HG02759 (cell line): ENCODE measurements around the gene CNBP.
A peak's percentile ranks its signal among the peaks of the same experiment; 100 is the strongest.
"Not testable (repeated sequence)": the region's sequence is repeated elsewhere in the genome, so short reads cannot be mapped to it uniquely, and the experiment has no call there.

Experiments used
- ATAC-seq: cut with Tn5 transposase; IDR thresholded peaks from one replicate; pipeline ENCODE4 v1.9.1; 2021; ENCODE audit warnings: mild to moderate bottlenecking, moderate library complexity; ENCODE audit not compliant: unreplicated experiment

The CNBP gene

DNA sequence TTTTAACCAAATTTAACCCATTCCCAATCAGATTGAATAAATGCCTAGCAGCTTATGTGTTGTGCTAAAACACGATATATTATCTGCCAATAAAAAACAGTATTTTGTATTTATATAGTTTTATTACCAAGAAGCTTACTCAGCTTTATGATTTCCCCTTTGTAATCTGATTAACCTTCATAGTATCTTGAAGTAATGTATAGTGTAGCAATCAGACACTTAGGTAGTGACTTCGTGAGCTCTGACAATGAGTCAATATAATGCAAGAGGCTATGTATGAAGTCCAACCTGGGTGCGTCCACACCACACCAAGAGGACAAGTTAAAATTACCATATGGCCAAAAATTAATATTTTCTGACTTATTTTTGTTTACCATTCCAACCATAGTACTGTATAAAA lies 2.1 kb upstream of the CNBP start:
- ATAC-seq: no peak

DNA sequence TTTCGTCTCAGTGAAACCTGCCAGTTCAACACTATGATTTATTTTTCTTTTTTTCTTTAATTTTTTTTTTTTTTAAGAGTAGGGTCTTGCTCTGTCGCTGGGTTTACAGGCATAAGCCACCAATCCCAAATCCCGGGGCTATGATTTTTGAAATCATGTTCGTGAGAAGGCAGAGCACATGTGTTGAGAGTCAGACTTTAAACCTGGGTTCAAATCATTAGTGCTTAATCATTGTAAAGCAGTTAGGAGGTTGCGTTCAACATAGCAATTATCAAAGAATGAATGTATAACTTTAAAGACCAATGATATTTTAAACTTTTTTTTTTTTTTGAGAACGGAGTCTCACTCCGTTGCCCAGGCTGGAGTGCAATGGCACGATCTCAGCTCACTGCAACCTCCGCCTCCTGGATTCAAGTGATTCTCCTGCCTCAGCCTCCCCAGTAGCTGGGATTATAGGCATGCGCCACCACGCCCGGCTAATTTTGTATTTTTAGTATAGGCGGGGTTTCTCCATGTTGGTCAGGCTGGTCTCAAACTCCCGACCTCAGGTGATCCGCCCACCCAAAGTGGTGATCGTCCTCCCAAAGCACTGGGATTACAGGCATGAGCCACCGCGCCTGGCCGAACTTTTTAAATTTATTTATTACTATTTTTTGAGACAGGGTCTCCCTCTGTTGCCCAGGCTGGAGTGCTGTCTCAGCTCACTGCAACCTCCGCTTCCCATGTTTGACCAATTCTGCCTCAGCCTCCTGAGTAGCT lies 1.3 kb upstream of the CNBP start:
- not testable (repeated sequence) for ATAC-seq

DNA sequence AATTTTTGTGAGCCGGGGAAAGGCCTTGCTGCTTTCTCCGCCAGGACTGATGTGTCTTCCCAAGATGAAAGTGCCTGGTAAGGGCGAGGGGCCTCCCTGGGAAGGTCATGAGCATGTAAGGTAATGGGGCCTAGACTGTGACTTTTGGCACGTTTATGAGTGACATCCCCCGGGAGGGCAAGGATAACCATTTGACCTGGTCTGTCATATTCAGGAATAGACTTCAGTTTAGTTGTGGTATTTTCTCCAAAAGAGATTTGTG lies 631 bp upstream of the CNBP start:
- ATAC-seq: peak; percentile 5

DNA sequence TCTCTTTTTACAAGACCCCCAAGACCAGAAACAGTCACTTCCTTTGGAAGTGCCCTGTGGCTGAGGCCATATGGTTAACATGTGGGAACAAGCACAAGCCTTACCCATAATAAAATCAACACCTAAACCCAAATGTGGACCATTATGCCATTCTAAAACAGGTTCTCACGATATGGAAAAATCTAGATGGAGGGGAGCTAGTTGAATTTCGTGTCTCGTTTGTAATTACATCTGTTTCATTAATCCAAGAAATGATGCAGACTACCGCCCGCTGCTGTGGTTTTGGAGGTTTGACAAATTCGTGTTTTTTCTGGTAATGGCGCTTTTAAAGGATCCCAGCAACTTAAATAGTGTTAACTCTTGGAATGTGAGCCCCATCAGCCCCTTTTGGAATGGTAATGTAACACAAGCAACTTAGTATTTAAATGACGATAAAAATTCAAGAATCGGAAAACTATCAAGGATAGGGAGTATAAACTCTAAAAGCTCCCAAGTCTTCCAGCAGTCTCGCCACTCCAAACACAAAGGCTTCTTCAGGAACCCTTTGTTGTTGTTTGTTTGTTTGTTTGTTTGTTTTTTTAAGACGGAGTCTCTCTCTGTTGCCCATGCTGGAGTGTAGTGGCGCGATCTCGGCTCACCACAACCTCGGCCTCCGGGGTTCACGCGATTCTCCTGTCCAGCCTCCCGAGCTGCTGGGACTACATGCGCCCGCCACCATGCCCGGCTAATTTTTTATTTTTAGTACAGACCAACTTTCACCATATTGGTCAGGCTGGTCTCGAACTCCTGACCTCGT lies 1.1 kb downstream of the CNBP start:
- no peak for ATAC-seq

DNA sequence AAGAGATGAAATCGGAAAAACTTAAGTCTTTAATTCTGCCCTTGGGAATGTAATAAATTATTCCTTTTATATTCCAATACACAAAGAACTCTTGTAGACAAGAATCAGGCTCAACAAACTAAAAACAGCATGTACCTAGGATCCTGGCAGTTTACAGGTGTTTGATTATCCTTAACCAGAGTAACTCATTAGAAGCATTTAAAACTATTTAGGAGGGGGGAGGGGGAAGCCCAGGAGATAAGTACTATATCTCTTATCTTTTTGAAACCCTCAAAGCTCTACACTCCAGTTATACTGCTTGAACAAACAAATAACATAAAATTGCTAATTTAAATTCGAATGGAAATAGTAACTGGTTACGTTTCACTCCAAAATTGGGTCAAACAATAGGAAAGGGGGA lies 1.9 kb downstream of the CNBP start:
- no peak for ATAC-seq

DNA sequence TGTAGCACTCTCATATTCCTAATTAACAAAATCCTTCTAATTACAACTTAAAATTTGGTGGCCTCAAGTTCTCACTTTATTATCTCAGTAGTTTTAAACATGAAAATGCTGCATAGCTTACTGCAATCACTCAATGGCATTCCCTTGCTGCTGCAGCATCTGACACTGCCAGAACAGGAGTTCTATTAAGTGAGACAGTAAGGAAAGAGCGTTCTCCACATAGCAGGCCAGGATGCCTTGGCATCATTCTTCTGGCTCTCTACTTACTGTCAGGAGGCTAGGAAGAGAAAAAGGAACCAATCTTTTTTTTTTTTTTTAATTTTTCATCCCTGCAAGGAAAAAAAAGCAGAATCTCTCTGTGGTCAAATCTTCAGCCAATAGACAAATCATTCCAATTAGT lies 3.2 kb downstream of the CNBP start:
- ATAC-seq: no peak

DNA sequence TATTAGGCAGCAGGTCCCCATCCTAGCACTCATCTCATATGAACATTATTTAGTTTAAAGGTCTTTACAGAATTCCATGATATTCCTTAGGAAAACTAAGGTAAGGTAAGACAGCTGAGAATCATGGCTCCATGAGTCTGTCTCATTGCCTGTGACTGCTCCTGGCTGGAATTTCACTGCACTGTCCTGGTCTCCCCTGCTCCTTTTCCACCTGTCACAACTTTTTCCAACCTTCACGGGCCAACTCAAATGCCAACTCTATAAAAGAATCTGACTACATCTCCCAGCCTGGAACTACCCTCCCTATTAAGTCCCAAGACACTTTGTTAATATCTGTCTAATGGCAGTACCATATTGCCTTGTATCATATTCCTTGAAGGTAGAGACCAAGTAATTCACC lies 7.6 kb downstream of the CNBP start:
- no peak for ATAC-seq

DNA sequence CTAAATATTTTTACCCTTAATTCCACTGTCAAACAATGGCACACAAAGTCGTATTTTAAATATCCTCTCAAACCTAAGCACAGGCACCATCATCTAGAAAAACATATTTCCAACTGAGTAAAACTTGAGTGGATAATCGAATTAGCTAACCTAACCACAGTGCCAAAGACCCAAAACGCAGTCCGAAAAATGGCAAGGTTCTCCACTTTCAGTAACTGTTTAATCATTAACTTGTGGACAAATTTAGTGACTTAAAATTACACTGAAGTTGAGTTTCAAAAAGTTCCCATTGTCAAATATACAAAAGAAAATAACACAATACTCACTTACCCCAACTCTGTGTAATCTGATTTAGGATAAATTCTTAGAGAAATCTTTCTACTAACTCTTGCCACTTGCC lies 10.0 kb downstream of the CNBP start:
- no peak for ATAC-seq

DNA sequence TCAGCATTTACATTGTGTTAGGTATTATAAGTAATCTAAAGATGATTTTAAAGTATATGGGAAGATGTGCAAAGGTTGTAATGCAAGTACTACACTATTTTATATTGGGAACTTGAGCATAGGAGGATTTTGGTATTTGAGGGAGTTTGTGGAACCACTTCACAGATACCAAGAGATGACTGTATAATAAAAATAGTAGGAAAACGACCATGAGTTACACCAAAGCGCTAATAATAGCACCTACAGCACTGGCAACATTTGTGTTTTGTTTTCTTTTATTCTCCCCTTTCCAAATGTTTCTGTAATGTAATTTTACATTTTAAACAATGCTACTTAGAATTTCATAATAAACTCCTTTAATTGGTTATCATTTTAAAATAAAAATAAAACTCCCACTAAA lies 10.5 kb downstream of the CNBP start:
- ATAC-seq: no peak

DNA sequence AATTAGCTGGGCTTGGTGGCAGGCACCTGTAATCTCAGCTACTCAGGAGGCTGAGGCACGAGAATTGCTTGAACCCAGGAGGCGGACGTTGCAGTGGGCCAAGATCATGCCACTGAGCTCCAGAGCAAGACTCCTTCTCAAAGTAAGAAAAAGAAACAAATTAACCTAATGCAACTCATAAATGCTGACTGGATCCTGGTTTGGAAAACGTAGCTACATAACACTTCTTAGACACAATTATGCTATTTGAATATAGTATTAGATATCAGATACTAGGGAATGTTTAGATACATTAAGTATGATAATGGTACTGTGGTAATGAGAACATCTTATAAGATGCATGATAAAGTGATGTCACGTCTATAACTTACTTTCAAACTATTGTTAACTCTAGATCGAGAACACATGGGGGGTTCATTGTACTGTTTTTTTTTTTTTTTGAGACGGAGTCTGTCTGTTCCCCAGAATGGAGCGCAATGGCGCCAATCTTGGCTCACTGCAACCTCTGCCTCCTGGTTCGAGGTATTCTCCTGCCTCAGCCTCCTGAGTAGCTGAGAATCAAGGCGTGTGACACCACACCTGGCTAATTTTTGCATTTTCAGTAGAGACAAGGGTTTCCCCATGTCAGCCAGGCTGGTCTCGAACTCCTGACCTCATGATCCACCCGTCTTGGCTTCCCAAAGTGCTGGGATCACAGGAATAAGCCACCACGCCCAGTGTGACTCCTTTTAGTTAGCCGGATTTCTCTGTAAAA lies 16.9 kb downstream of the CNBP start:
- ATAC-seq: no peak

DNA sequence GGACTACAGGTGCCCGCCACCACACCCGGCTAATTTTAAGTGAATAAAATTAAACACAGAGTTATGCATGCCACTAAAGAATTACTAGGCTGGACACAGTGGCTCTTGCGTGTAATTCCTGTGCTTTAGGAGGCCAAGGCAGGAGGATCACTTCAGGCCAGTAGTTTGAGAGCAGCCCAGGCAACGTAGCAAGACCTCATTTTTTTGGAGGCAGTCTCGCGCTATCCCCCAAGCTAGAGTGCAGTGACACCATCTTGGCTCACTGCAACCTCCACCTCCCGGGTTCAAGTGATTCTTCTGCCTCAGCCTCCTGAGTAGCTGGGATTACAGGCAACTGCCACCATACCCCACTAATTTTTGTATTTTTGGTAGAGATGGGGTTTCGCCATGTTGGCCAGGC lies 18.1 kb downstream of the CNBP start:
- not testable (repeated sequence) for ATAC-seq

DNA sequence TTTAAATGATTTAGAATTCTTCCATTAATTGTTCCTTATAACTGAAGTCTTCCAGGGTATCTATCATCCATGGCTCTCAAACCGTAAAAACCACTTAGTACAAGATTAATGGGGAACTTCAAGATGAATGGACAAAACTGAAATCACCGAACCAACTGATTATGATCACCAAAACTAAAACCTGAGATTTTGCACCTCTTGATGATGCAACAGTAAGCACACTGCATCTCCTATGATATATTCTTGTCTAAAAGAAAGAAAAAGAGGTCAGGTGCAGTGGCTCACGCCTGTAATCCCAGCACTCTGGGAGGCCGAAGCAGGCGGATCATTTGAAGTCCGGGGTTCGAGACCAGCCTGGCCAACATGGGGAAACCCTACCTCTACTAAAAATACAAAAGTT lies 19.2 kb downstream of the CNBP start:
- no peak for ATAC-seq

DNA sequence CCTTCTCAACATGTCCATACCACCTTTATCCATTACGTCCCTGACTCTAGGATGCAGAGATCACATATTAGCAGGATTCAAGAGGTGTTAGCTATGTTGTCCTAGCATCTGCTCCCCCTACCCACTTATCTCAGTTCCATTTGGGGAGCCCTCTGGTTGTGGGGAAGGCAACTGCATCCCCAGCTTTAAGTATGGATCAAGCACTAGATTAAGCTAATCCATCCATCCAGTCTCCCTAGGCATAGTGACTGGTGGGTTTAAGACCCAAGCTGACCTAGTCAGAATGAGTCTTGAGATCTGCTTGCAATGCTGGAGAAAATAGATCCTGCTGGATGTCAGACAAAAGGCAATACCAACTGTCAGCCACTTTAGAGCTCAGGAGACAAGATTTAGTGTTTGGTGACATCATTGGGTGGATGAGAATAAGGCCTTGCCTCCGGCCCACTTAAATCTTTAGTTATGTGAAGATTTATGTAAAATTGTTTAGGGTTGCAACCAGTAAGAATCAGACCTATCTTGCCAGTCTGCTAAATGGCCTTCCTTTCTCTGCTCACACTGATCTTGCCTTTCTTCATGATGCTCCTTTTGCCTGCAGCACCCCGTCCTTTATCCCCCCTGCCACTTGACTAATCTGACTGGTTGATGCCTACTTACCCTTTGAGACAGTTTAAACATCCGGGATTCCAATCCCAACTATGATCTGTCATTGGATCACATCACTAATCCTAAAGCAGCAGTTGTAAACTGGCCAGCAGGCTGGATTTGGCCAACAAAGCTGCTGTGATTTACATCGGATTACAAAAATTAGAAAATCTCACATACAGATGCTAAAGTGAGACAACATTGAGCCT lies 20.7 kb downstream of the CNBP start:
- ATAC-seq: no peak

DNA sequence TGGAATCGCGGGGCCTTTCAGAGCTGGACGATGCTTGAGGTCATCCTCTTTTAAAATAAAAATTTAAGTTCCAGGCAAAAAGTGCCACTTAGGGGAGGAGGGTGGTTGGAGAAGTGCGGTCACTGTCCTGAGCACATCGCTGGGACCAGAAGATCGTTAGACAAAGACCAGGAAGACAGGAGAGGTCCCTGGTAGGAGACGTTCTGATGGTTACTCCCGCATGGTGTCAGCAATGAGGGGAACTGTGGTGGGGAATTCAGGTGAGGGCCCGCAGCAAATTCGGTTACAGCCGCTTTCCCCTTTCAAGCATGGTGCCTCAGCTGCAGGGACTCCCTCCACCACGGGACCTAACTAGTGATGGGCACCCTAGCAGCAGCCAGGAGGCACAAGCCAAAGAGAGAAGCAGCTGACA lies 21.8 kb downstream of the CNBP start:
- ATAC-seq: no peak

DNA sequence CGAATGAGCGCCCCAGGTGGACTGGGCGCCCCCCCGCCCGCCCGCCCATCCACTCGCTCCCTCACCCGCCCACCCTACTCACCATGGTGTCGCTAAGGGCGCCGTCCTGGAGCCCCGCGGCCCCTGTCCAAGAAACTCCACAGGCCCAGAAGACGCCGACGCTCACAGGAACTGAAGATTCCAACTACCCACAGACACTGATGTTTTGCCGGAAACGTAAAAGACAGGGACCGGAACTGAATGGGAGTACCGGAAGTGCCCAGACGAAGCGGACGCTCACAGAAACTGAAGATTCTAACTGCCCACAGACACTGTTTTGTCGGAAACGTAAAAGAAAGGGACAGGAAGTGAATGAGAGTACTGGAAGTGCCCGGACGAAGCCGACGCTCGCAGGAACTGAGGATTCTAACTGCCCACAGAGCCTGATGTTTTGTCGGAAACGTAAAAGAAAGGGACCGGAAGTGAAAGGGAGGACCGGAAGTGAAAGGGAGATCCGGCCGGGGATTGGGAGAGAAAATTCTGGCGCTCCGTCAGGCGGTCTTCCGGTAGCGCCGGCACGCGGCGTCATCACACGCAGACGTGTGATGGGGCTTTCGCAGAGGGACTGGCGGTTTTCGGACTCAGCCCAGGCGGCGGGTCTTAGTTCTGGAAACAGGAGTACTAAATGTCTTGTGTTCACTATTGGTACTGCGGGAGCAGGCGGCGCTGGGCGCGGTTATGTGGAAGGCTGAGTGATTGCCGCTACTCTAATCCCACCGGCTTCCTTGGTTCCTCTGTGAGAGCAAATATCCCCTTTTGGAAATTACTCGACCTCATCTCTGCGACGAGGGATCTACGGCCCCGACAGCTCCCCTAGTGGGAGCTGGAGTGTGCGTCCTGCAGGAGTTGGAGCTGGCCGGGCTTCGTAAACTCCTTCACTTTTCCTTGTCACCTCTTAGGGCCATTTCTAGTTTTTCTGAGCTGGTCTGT lies 22.5 kb downstream of the CNBP start, which contains the start of gene ISY1:
ISY1 (minus strand) TSS at position 173 of the 969 bp plus-strand sequence; CDS start at position 85, 88 bp downstream.
- ATAC-seq: peak; percentile 87

DNA sequence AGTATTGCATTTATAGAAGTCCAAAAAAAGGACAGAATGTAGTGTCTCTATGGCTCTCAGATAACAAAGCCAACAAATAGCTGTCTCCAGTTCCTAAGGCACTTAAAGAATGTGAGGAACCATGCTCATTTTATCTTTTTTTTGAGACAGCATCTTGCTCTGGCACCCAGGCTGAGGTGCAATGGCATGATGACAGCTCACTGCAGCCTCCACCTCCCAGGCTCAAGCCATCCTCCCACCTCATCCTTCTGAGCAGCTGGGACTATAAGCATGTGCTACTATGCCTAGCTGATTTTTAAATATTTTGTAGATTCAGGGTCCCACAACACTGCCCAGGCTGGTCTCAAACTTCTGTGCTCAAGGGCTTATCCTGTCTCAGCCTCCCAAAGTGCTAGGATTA lies 38.9 kb downstream of the CNBP start:
- ATAC-seq: no peak

DNA sequence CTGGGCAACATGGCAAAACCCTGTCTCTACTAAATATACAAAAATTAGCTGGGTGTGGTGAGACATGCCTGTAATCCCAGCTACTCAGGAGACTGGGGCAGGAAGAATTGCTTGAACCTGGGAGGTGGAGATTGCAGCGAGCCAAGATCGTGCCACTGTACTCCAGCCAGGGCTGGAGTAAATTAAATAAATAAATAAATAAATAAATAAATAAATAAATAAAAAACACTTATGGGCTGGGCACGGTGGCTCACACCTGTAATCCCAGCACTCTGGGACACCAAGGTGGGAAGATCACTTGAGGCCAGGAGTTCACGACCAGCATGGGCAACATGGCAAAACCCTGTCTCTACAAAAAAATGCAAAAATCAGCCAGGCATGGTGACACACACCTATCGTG lies 42.7 kb downstream of the CNBP start:
- ATAC-seq: not testable (repeated sequence)

DNA sequence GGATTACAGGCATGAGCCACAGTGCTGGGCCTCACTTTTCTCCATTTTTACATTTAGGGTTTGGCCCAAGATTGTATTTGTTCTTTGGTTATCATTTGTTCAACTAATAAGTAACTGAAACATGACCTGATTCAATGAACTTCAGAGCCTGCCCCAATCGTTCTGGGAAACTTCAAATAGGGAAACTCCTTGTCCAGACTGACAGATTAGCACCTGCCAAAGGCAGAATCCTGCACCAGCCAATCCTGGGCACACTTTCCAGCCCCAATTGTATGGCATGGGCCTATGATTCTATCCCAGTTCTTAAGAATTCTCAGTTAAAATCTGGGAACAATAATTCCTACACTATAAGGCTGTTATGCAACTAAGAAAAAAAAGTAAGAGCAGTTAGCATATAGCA lies 43.8 kb downstream of the CNBP start:
- no peak for ATAC-seq

DNA sequence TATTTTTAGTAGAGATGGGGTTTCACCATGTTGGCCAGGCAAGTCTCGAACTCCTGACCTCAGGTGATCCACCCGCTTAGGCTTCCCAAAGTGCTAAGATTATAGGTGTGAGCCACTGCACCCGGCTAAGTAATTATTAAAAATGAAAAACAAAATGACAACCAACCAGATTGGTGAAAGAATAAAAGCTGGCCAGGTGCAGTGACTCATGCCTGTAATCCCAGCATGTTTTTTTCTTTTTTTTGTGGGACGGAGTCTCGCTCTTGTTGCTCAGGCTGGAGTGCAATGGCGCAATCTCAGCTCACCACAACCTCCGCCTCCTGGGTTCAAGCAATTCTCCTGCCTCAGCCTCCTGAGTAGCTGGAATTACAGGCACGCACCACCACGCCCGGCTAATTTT lies 47.4 kb downstream of the CNBP start:
- not testable (repeated sequence) for ATAC-seq
